Measurements from ENCODE around the gene ACSF2.

DNA sequence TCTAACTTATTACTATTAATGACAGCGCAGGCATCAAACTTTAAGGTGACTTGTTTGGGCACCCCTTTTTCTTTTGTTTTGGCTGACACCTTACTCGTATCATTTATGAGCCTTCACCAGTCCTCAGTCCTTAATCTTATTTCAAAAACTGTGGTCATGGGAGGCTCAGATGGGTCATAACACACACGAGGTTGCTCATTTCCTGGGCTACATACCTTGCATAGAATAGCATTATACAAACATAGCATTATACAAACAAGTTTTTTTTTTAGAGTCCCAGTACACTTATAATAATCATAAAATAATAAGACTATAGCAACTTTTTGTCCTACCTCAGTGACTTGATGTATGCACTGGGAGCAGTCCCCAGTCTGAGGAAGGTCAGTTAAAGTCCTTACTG is 11.2 kb upstream of the ACSF2 start:
- TF ChIP-seq, protein P1, sequence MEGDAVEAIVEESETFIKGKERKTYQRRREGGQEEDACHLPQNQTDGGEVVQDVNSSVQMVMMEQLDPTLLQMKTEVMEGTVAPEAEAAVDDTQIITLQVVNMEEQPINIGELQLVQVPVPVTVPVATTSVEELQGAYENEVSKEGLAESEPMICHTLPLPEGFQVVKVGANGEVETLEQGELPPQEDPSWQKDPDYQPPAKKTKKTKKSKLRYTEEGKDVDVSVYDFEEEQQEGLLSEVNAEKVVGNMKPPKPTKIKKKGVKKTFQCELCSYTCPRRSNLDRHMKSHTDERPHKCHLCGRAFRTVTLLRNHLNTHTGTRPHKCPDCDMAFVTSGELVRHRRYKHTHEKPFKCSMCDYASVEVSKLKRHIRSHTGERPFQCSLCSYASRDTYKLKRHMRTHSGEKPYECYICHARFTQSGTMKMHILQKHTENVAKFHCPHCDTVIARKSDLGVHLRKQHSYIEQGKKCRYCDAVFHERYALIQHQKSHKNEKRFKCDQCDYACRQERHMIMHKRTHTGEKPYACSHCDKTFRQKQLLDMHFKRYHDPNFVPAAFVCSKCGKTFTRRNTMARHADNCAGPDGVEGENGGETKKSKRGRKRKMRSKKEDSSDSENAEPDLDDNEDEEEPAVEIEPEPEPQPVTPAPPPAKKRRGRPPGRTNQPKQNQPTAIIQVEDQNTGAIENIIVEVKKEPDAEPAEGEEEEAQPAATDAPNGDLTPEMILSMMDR (IDR thresholded peaks at IDR 0.05) = no peak
- no peak for TF ChIP-seq POLR2A (IDR thresholded peaks at IDR 0.05)
